ENCODE measurements around the gene FAM177B.

FAM177B gene

GRCh38 chr1:222706815-222707214 is 30.2 kb upstream of the FAM177B start:
- DNase-seq: no peak
- Histone ChIP-seq H2BK12ac (ENCODE audit: low read length in 2 of 2) (no peak overlapping the region), H3K27me3 (ENCODE audit: control insufficient read depth in 1 of 2, insufficient read depth in 1 of 2, low read length in 2 of 2) (no peaks in the 10 kb centered on the region), H2BK120ac (ENCODE audit: low read depth, low read length) (no peak overlapping the region), H3K4ac (ENCODE audit: low read depth in 1 of 2, low read length in 2 of 2) (no peak overlapping the region), H3K4me3 (ENCODE audit: insufficient read depth in 1 of 2, low read depth in 1 of 2, low read length in 2 of 2) (no peak overlapping the region), H2BK5ac (ENCODE audit: low read depth, low read length, poor library complexity, severe bottlenecking) (no peak overlapping the region), H4K91ac (ENCODE audit: low read length) (no peak overlapping the region), H3K14ac (ENCODE audit: low read length in 2 of 2) (no peak overlapping the region), H3K18ac (ENCODE audit: low read depth in 1 of 2, low read length in 2 of 2) (no peak overlapping the region), H3K23ac (ENCODE audit: low read length in 2 of 2) (no peak overlapping the region), H2BK15ac (ENCODE audit: low read depth, poor library complexity, severe bottlenecking) (no peak overlapping the region), H3K36me3 (ENCODE audit: control insufficient read depth in 1 of 2, insufficient read depth in 2 of 2, low read depth in 1 of 2, low read length in 2 of 2) (peaks cover 3 to 41% of the 10 kb centered on the region in 2 experiments), H3K79me1 (replicated peaks; ENCODE audit: low read length, poor library complexity, severe bottlenecking) (peaks cover 3% of the 10 kb centered on the region), H3K4me1 (ENCODE audit: control insufficient read depth, insufficient read depth, low read depth, low read length) (no peaks in the 10 kb centered on the region), H3K9ac (ENCODE audit: low read length) (no peak overlapping the region), H2AK5ac (ENCODE audit: low read length, severe bottlenecking) (no peak overlapping the region), H3K9me3 (ENCODE audit: control insufficient read depth, low read length) (peaks cover 4% of the 10 kb centered on the region), H4K8ac (ENCODE audit: low read length) (no peak overlapping the region), H3K27ac (ENCODE audit: low read length, poor library complexity, severe bottlenecking) (no peak overlapping the region), H2AFZ (ENCODE audit: low read depth, low read length) (no peak overlapping the region), H3K4me2 (ENCODE audit: low read length, poor library complexity, severe bottlenecking) (no peak overlapping the region)
- 89% methylated on average over 1 of the region's 4 CpGs for WGBS

DNA sequence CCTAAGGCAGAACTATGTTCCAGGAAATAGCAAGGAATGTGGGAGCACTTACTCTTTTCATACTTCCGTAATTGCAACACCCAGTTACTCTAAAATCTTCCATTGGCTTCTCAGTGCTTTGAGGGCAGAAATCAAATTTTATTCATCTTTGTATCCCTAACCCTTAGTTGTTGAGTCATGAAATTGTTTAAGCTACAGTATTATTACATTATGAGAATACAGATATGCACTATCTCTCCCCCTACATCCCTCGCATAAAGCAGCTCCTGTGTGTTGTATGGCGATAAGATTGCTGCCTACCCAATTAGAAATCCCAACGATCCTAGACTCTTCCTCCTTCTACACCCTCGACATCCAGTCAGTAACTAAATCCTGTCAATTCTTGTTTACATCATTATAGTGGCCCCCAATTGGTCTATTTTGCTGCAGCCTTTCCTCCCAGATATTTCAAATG is 27.3 kb upstream of the FAM177B start:
- no peak overlapping the region for H3K23ac ChIP-seq (ENCODE audit: low read length in 2 of 2)
- H3K4me1 ChIP-seq (ENCODE audit: control insufficient read depth, insufficient read depth, low read depth, low read length): peaks cover 2% of the 10 kb centered on the region
- peaks cover 4% of the 10 kb centered on the region for H3K79me1 ChIP-seq (replicated peaks; ENCODE audit: low read length, poor library complexity, severe bottlenecking)
- no peak overlapping the region for H4K91ac ChIP-seq (ENCODE audit: low read length)
- 91% methylated on average over 5 of the region's 5 CpGs for WGBS
- H3K9ac ChIP-seq (ENCODE audit: low read length): peak overlapping the region; percentile 99
- H3K4me2 ChIP-seq (ENCODE audit: low read length, poor library complexity, severe bottlenecking): no peak overlapping the region
- H3K14ac ChIP-seq (ENCODE audit: low read length in 2 of 2): no peak overlapping the region
- peak overlapping the region in 1 of 2 experiments; percentile 98 for H3K4me3 ChIP-seq (ENCODE audit: insufficient read depth in 1 of 2, low read depth in 1 of 2, low read length in 2 of 2)
- H4K8ac ChIP-seq (ENCODE audit: low read length): no peak overlapping the region
- no peak overlapping the region for H3K27ac ChIP-seq (ENCODE audit: low read length, poor library complexity, severe bottlenecking)
- no peaks in the 10 kb centered on the region for H3K27me3 ChIP-seq (ENCODE audit: control insufficient read depth in 1 of 2, insufficient read depth in 1 of 2, low read length in 2 of 2)
- no peak overlapping the region for H2AFZ ChIP-seq (ENCODE audit: low read depth, low read length)
- H2BK12ac ChIP-seq (ENCODE audit: low read length in 2 of 2): no peak overlapping the region
- no peak for DNase-seq
- H2BK15ac ChIP-seq (ENCODE audit: low read depth, poor library complexity, severe bottlenecking): no peak overlapping the region
- H3K9me3 ChIP-seq (ENCODE audit: control insufficient read depth, low read length): no peaks in the 10 kb centered on the region
- no peak overlapping the region for H3K4ac ChIP-seq (ENCODE audit: low read depth in 1 of 2, low read length in 2 of 2)
- no peak overlapping the region for H3K18ac ChIP-seq (ENCODE audit: low read depth in 1 of 2, low read length in 2 of 2)
- no peak overlapping the region for H2AK5ac ChIP-seq (ENCODE audit: low read length, severe bottlenecking)
- no peak overlapping the region for H2BK5ac ChIP-seq (ENCODE audit: low read depth, low read length, poor library complexity, severe bottlenecking)
- H3K36me3 ChIP-seq (ENCODE audit: control insufficient read depth in 1 of 2, insufficient read depth in 2 of 2, low read depth in 1 of 2, low read length in 2 of 2): peaks cover 3 to 24% of the 10 kb centered on the region in 2 experiments
- H2BK120ac ChIP-seq (ENCODE audit: low read depth, low read length): no peak overlapping the region

DNA sequence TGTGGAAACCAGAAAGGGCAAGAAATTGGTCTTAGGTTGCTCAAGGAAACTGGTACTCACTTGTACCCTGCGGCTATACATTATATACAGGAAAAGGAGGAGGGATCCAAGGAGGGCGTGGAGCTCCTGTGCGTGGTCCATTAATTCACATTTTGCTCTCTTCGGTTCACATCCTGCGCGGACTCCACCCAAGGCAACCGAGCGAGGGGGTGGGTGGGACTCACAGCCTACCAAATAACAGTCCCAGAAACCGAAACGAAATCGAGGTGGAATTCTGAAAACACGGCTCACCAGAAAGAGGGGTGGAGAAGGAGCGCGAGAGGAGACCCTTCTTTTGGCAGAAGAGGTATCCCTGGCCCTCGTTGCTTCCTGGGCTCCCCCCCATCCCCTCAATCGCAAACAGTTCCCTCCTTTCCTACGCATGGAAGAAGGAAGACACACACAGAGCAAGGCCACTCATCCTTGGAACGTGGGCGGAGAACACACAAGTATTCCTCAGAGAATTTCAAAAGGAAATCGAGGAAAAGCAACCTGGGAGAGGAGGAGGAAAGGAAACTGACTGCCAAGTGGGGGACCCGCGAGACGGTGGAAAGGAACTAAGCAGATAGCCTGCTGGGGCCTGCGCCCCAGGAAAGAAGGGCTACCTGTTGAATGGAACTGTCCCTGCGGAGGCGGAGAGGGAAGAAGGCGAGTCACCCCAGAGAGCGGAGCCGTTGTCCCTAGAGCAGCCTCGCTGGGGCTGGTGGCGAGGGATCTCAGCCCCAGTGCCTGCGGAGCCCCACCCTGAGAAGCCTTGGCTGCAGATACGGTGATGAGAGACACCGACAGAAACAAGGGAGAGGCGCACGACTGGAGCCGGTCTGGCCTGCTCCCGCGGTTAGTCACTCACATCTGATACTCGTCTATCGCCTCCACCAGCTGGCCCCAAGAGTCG is 25.4 kb upstream of the FAM177B start:
- Histone ChIP-seq H3K79me1 (replicated peaks; ENCODE audit: low read length, poor library complexity, severe bottlenecking) (peaks cover 5% of the 10 kb centered on the region), H3K4me1 (ENCODE audit: control insufficient read depth, insufficient read depth, low read depth, low read length) (peaks cover 2% of the 10 kb centered on the region), H4K91ac (ENCODE audit: low read length) (peak overlapping the region; percentile 43), H3K27me3 (ENCODE audit: control insufficient read depth in 1 of 2, insufficient read depth in 1 of 2, low read length in 2 of 2) (no peaks in the 10 kb centered on the region), H2BK15ac (ENCODE audit: low read depth, poor library complexity, severe bottlenecking) (peak overlapping the region; percentile 83), H3K9me3 (ENCODE audit: control insufficient read depth, low read length) (no peaks in the 10 kb centered on the region), H3K4ac (ENCODE audit: low read depth in 1 of 2, low read length in 2 of 2) (peak overlapping the region; percentile 88 to 90), H3K9ac (ENCODE audit: low read length) (peak overlapping the region; percentile 99), H3K18ac (ENCODE audit: low read depth in 1 of 2, low read length in 2 of 2) (peak overlapping the region; percentile 89 to 96), H2AK5ac (ENCODE audit: low read length, severe bottlenecking) (peak overlapping the region; percentile 7), H3K4me2 (ENCODE audit: low read length, poor library complexity, severe bottlenecking) (peak overlapping the region; percentile 80), H3K27ac (ENCODE audit: low read length, poor library complexity, severe bottlenecking) (peak overlapping the region; percentile 90), H3K4me3 (ENCODE audit: insufficient read depth in 1 of 2, low read depth in 1 of 2, low read length in 2 of 2) (peak overlapping the region; percentile 81 to 98), H3K23ac (ENCODE audit: low read length in 2 of 2) (peak overlapping the region in 1 of 2 experiments; percentile 99), H2BK120ac (ENCODE audit: low read depth, low read length) (peak overlapping the region; percentile 15), H3K14ac (ENCODE audit: low read length in 2 of 2) (peak overlapping the region in 1 of 2 experiments; percentile 72), H2BK12ac (ENCODE audit: low read length in 2 of 2) (peak overlapping the region in 1 of 2 experiments; percentile 21), H2AFZ (ENCODE audit: low read depth, low read length) (peak overlapping the region; percentile 42), H3K36me3 (ENCODE audit: control insufficient read depth in 1 of 2, insufficient read depth in 2 of 2, low read depth in 1 of 2, low read length in 2 of 2) (peaks cover 3 to 33% of the 10 kb centered on the region in 2 experiments), H4K8ac (ENCODE audit: low read length) (peak overlapping the region; percentile 82), H2BK5ac (ENCODE audit: low read depth, low read length, poor library complexity, severe bottlenecking) (no peak overlapping the region)
- DNase-seq: peak; percentile 75
- WGBS: under 1% methylated on average over 30 of the region's 42 CpGs
